Calu3 (cell line): Measurements from ENCODE around the gene CMTM8. TPM values are rescaled to one million over a fixed set of nuclear protein-coding genes. Genes with fewer than 3 reads are reported as not detected.
"Not testable (repeated sequence)": the region's sequence is repeated elsewhere in the genome, so short reads cannot be mapped to it uniquely, and the experiment has no call there.

ENCODE experiments used
- BruUV-seq: library from RNA; stranded (reverse); fragments of 400-500 nt; replicated peaks from 2 replicates; lab custom pipeline; 2021; lab: Mats Ljungman, UMichigan
- CTCF ChIA-PET: fragments of 300-600 bp; sonication (Branson Sonifier 250); formaldehyde crosslinking; loops from one replicate; lab custom pipeline; 2022; ENCODE audit warnings: antibody characterized with exemption; lab: Charles Lee
- DNase-seq: peaks from one replicate; pipeline ENCODE4 v3.0.0; 2022
- H3K27ac Mint-ChIP-seq: one replicate; pipeline ENCODE4 v1.8.0; 2022; ENCODE audit warnings: mixed read lengths; ENCODE audit not compliant: unreplicated experiment
- H3K27me3 Mint-ChIP-seq: one replicate; pipeline ENCODE4 v1.8.0; 2022; ENCODE audit warnings: mixed read lengths; ENCODE audit not compliant: unreplicated experiment
- H3K36me3 Mint-ChIP-seq: one replicate; pipeline ENCODE4 v1.8.0; 2022; ENCODE audit warnings: mild to moderate bottlenecking, moderate library complexity, mixed read lengths; ENCODE audit not compliant: insufficient read depth, unreplicated experiment
- H3K4me1 Mint-ChIP-seq: one replicate; pipeline ENCODE4 v1.8.0; 2022; ENCODE audit warnings: mild to moderate bottlenecking, low read depth, mixed read lengths; ENCODE audit not compliant: unreplicated experiment
- H3K4me3 Mint-ChIP-seq: one replicate; pipeline ENCODE4 v1.8.0; 2022; ENCODE audit warnings: mild to moderate bottlenecking, low read depth, moderate library complexity, mixed read lengths; ENCODE audit not compliant: unreplicated experiment
- H3K9me3 Mint-ChIP-seq: one replicate; pipeline ENCODE4 v1.8.0; 2022; ENCODE audit warnings: low read depth, mixed read lengths; ENCODE audit not compliant: unreplicated experiment
- CTCF ChIP-seq: fragments of 200-600 bp; IDR thresholded peaks from one replicate; pipeline ENCODE4 v1.8.0; 2022; ENCODE audit warnings: antibody characterized with exemption; ENCODE audit not compliant: unreplicated experiment
- intact Hi-C: fragments of 100-400 bp; cut with micrococcal nuclease; formaldehyde crosslinking; loops from one replicate; pipeline ENCODE4 v1.10.0; 2022; ENCODE audit not compliant: unreplicated experiment
- total RNA-seq: library from RNA; stranded (reverse); gene quantifications from 2 replicates; pipeline ENCODE4 v1.2.3, GENCODE V29; 2022

The CMTM8 gene
- total RNA-seq, 1 experiment from 2014 or later: 19.0 TPM

- CTCF ChIA-PET: interaction anchor here (0.7 kb wide), 2 partner anchors 12 to 77 kb away, joined by 3 to 5 read pairs; partner anchors contain the start of gene CMTM8
- Mint-ChIP-seq H3K27ac (no peak overlapping the region), H3K4me3 (no peak overlapping the region), H3K4me1 (peaks cover 18% of the 10 kb centered on the region), H3K27me3 (peaks cover 20% of the 10 kb centered on the region), H3K36me3 (no peaks in the 10 kb centered on the region), H3K9me3 (no peaks in the 10 kb centered on the region)
- TF ChIP-seq CTCF: no peak
- BruUV-seq: no TSS peak
- DNase-seq: no peak
- intact Hi-C loops: no loop called here
Observed at GRCh38 chr3:32226875-32227500, 11.5 kb upstream of the CMTM8 start.

DNA sequence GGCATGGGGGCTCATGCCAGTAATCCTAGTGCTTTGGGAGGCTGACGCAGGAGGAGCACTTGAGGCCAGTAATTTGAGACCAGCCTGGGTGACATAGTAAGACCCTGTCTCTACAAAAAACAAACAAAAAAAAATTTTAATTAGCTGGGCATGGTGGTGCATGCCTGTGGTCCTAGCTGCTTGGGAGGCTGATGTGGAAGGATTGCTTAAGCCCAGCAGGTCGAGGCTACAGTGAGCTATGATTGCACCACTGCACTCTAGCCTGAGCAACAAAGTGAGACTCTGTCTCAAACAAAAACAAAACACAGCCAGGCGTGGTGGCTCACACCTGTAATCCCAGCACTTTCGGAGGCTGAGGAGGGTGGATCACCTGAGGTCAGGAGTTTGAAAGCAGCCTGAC, 9.7 kb upstream of the CMTM8 start:
- H3K9me3 Mint-ChIP-seq, H3K4me3 Mint-ChIP-seq, H3K36me3 Mint-ChIP-seq, intact Hi-C loops, H3K27ac Mint-ChIP-seq, DNase-seq, CTCF ChIA-PET, BruUV-seq, H3K27me3 Mint-ChIP-seq: not testable (repeated sequence)
- H3K4me1 Mint-ChIP-seq: peaks cover 18% of the 10 kb centered on the region

- CTCF ChIA-PET: no interaction called here
- H3K27ac Mint-ChIP-seq: no peak overlapping the region
- no peak overlapping the region for H3K4me3 Mint-ChIP-seq
Observed at GRCh38 chr3:32229565-32229964, 8.9 kb upstream of the CMTM8 start.

DNA sequence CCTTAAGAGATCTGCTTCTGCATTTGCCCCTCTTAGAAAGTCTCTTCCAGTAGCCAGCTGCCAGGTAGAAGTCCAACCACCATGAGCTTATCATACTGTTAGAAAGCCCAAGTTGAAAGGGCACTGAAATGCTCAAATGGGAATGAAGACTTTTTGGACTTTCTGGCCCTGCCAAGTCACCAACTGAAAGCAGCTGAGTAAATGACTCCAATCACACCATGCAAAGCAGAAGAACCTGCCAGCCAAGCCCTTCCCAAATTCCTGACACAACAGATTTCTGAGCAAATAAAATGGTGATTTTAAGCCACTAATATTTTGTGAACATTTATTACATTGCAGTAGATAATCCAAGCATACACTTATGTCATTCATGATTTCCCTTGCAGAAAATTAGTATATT, 2.1 kb upstream of the CMTM8 start:
- TF ChIP-seq CTCF: no peak
- Mint-ChIP-seq H3K27me3 (peaks cover 11% of the 10 kb centered on the region), H3K36me3 (peaks cover 22% of the 10 kb centered on the region), H3K9me3 (no peaks in the 10 kb centered on the region), H3K4me3 (no peak overlapping the region), H3K4me1 (peaks cover 29% of the 10 kb centered on the region), H3K27ac (no peak overlapping the region)
- no peak for DNase-seq
- CTCF ChIA-PET: interaction anchor here (0.7 kb wide), 1 partner anchor 17 kb away, joined by 3 read pairs; no protein-coding TSS in a partner anchor
- intact Hi-C loops: loop anchor here (5.0 kb wide), 1 partner anchor 59 kb away; no protein-coding TSS in a partner anchor
- no TSS peak for BruUV-seq

More at GRCh38 chr3:32229565-32229964, 8.9 kb upstream of the CMTM8 start:
- no TSS peak for BruUV-seq
- DNase-seq: no peak
- Mint-ChIP-seq H3K36me3 (no peaks in the 10 kb centered on the region), H3K9me3 (no peaks in the 10 kb centered on the region), H3K27me3 (no peaks in the 10 kb centered on the region), H3K4me1 (peaks cover 13% of the 10 kb centered on the region)
- no peak for TF ChIP-seq CTCF
- intact Hi-C loops: no loop called here
